B cell (primary cell): Measurements from ENCODE around the gene PTS.

ENCODE experiments used
- CTCF ChIP-seq: fragments of 200-600 bp; IDR thresholded peaks from one replicate; pipeline ENCODE4 v1.8.0; 2022; ENCODE audit warnings: antibody characterized with exemption, mild to moderate bottlenecking
- EZH2 ChIP-seq: IDR thresholded peaks from 2 replicates; pipeline ENCODE4 v1.6.1; 2012; ENCODE audit warnings: borderline replicate concordance, low read depth, mild to moderate bottlenecking, moderate library complexity, low read length; ENCODE audit not compliant: insufficient read depth, poor library complexity, severe bottlenecking

GRCh38 chr11:112186304-112186703 lies 39.9 kb upstream of the PTS start:
- no peak for TF ChIP-seq CTCF
- TF ChIP-seq EZH2, result no peak
